Skeletal muscle cell (primary cell): ENCODE data around the gene SELPLG.
"Not testable (repeated sequence)": the region's sequence is repeated elsewhere in the genome, so short reads cannot be mapped to it uniquely, and the experiment has no call there.

ENCODE experiments used
- DNase-seq: peaks from one replicate; pipeline ENCODE4 v3.0.0-alpha.2; 2010; ENCODE audit warnings: low read depth
- H3K4me3 ChIP-seq: 2 replicates; pipeline ENCODE4 v1.5.1; 2011; ENCODE audit warnings: low read depth, mild to moderate bottlenecking, control low read depth, low read length, moderate library complexity

The SELPLG gene

DNA sequence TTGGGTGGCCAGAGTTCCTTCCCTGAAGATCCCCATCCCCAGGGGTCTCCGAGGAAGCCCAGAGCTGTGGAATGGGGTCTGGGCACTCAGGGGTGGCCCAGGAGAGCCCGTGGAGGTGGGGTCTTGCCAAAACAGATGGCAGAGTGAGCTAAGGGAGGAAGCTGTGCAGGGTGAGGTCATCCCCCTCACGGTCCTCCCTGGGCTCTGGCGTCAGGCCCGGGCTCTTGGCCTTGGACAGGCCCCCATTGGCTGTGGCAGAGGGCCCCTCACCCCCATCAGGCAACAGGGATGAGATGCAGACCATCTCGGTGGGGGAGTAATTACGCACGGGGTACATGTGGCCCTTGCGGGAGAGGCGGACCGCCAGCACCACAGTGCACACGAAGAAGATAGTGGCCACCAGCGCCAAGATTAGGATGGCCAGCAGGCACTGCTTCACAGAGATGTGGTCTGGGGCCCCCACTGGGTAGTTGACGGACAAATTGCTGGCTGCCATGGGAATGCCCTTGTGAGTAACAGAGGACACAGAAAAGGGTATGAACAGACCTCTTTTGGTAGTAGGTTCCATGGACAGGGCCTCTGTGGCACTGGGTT lies 10.7 kb downstream of the SELPLG start:
- no peak overlapping the region for H3K4me3 ChIP-seq
- no peak for DNase-seq

DNA sequence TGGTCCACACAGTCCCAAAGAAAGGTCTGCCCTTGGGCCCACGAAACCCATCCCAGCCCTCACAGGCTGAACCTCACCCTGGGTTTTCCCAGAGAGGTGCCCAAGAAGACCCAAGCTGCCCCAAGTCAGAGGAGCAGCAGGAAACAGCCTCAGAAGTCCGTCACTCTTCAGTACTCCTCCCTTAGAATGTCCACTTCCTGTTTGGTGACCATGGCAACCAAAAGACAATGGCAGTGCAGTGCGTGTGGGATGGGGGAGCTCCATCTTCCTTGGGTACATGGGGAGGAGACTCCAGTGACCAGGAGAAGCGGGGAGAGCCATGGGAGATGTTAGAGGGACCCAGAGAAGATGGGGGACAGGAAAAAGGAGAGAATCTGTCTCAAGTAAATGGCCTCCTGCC lies 11.3 kb downstream of the SELPLG start:
- no peak for DNase-seq
- H3K4me3 ChIP-seq = no peak overlapping the region

DNA sequence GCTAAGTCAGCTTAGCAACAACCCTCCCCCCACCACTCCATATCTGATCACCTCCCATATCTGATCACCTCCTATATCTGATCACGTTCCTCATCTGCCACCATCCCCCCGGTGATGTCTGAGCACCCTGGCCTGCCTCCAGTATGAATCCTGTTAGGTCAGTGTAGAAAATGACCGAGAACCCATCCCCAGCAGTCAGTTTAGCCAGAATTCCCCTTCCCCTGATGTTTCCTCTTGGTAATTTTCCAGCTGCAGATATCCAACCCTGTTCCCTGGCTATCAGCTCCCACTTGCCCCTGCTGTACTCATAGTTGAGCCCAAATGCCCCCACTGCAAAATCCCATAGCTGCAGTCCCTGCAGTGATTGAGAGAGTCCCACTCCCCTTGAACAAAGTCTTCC lies 12.5 kb downstream of the SELPLG start:
- no peak overlapping the region for H3K4me3 ChIP-seq
- no peak for DNase-seq

DNA sequence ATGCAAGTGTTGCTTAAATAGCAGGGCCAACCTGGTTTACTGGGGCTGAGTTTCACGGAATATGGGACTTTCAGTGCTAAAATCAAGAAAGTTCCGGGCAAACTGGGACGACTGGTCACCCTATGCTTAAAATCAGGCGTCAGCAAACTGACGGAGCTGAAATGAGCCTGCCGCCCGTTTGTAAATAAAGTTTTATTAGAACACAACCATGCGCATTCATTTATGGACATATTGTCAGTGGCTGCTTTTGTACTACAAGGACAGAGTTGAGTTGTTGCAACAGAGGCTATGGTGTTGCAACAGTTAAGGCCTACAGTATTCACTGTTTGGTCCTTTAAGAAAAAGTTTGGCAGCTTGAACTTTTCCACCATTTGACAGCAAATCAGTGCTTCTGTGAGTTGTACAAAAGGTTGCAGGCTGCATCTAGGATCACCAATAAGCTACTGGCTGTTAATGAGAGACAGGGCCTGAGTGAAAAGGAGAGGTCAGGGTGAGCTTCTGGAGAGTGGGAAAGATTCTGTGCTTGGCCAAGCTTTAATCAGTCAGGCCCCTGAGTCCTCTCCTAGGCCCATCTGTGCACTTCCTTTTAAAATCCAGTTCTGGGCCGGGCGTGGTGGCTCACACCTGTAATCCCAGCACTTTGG lies 13.3 kb downstream of the SELPLG start:
- DNase-seq = peak; percentile 71
- H3K4me3 ChIP-seq = no peak overlapping the region

DNA sequence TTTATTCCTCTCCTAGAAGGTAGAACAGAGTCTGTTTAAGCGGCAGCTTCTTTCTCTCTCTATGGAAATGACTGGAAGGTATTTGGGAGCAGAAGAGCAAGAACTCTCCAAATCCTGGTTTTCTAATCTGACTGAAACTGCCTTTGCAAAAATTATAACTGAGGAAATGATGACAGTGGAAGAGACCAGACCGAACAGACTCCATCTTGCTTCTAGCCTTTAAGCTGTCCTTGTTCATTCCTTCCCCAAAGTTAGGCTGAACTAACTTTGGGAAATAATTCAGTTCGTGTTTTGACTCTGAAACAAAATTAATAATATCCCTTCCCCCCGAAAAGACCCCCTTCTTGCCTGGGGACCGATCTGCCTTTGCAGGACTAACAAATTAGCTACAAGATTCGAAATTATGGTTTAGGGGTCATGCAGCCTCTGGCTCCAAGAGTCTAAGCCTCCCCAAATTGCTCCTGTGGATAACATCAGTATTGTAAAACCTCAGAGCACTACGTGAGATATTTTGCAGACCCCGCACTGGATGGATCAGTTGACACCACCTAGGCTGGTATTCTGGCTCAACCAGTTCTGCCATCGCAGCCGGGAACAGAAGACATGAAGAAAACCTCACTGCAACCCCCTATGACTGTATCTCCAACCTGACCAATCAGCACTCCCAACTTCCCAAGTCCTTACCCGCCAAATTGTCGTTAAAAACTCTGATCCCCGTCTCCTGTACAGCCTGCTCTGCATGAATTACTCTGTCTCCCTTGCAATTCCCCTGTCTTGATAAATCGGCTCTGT lies 14.1 kb downstream of the SELPLG start:
- DNase-seq = no peak
- no peak overlapping the region for H3K4me3 ChIP-seq

DNA sequence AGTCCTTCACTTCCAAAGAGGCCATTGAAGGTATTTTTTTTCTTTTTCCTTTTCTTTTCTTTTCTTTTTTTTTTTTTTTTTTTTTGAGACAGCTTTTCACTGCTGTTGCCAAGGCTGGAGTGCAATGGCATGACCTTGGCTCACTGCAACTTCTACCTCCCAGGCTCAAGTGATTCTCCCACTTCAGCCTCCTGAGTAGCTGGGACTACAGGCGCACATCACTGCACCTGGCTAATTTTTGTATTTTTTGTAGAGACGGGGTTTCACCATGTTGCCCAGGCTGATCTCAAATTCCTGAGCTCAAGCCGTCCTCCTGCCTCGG lies 14.8 kb downstream of the SELPLG start:
- not testable (repeated sequence) for H3K4me3 ChIP-seq, DNase-seq

DNA sequence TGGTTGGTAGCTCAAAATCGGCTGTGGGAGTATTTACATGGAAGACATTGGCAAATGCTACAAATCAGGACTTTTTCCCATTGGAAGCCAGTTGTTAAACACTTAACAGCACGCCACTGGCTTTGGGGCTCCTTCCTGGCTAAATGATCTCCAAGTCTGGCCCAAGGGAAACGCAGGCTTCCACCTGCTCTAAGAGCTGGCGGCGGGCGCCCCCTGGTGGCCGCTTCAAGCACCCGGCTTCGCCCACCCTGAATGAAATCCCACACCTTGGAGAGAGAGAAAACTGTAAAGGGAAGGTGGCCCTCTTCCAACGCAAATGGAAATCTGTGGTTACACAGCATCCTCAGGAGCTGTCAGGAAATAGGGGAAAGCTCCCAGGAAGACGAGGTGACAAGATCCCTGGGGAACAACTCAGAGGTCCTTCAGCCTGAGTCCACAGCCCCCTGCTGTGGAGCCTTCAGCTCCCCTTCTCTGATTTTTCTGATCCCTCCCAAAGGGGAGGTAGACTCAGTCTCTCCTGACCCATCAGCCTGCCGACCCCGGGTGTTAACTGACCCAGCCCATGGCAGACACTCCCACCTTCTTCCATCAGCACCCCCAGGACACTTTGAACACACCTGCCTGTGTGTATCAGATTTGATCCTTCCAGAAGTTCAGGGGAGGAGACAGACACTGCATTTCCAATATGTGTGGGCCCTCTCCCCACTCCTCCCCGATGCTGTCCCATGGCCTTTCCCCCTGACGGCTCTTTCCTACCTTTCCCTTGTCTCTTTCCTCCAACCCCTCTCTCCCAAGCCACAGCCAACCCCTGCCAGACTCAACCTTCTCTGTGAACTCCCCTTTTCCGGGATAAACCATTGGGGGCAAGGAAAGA lies 15.4 kb downstream of the SELPLG start:
- no peak overlapping the region for H3K4me3 ChIP-seq
- DNase-seq = peak; percentile 57

- no peak overlapping the region for H3K4me3 ChIP-seq
- no peak for DNase-seq
Observed at GRCh38 chr12:108616941-108617858, 16.5 kb downstream of the SELPLG start.

DNA sequence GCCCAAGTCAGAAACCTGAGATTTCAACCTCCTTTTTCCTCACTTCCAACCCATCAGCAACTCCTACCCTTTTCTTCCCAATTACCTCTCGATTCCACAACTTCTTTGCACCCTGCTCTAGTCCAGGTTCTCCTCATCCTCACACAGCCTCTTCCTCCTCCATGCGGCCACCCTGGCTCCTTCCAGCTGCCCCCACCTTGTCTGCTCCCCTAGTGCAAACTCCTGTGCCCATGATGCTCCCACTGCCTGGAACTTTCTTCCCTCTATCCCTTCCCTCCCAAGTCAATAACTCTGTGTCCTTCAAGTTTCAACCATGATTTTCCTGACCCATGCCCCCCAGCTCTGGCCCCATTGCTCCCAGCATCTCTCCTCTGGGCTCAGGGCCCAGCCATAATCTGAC lies 17.3 kb downstream of the SELPLG start:
- DNase-seq = no peak
- no peak overlapping the region for H3K4me3 ChIP-seq

GRCh38 chr12:108615918-108616317 lies 17.8 kb downstream of the SELPLG start:
- no peak overlapping the region for H3K4me3 ChIP-seq
- DNase-seq = no peak

GRCh38 chr12:108614639-108615038 lies 19.1 kb downstream of the SELPLG start:
- no peak for DNase-seq
- H3K4me3 ChIP-seq = no peak overlapping the region

DNA sequence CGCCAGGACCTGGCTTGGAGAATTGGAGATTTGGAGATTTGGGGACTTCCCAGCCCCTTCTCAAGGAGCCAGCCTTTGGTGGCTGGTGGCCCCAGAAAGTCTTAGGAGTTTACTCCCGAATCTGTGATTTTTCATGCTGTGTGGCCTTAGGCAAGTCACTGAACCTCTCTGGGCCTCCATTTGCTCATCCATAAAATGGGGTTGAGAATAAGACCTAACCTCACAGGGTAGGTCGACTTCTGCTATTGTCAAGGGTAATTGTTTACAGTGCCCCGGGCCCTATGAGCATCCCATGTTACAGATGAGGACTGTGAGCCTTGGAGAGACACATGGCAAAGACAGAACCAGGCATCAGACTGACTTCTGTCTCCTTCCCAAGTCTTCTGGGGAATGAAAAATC lies 19.7 kb downstream of the SELPLG start:
- H3K4me3 ChIP-seq = no peak overlapping the region
- DNase-seq = no peak

DNA sequence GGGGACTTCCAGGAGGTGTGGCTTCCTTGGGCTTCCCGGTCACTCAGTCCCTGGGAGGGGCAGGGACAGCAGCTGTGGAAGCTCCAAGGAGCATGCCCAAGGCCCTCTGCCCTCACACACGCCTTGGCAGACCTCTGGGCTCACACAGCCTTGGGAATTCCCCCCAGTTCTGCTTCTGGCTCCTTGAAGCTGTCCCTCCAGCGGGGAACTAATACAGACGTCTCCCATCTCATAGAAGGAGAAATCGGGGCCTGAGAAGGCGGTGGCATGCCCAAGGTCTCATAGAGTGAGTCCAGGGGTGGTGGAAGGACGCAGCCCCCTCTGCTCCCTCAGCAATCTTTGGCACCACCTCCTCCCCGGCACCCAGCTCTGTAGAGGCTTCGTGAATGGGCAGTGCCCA lies 20.1 kb downstream of the SELPLG start:
- DNase-seq = no peak
- H3K4me3 ChIP-seq = no peak overlapping the region

DNA sequence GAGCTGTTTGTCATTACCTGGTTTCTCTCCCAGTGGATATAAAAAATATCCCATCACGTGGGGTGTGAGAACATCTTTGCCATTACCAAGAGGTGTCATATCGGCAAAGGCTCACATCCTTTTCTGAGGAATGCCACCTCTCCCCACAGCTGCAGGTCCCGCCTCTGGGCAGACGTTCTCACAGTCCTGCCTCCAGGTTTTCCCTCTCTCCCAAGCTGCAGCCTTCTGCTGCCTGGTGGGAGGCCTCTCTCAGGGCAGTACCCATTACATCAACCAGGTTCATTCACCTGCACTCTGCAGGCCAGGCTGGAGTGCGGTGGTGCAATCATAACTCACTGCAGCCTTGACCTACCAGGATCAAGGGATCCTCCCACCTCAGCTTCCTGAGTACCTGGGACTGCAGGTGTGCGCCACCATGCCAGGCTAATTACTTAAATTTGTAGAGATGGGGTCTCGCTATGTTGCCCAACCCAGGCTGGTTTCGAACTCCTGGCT lies 20.9 kb downstream of the SELPLG start:
- H3K4me3 ChIP-seq = no peak overlapping the region
- no peak for DNase-seq

- H3K4me3 ChIP-seq = no peak overlapping the region
Observed at GRCh38 chr12:108611884-108612415, 21.7 kb downstream of the SELPLG start.

DNA sequence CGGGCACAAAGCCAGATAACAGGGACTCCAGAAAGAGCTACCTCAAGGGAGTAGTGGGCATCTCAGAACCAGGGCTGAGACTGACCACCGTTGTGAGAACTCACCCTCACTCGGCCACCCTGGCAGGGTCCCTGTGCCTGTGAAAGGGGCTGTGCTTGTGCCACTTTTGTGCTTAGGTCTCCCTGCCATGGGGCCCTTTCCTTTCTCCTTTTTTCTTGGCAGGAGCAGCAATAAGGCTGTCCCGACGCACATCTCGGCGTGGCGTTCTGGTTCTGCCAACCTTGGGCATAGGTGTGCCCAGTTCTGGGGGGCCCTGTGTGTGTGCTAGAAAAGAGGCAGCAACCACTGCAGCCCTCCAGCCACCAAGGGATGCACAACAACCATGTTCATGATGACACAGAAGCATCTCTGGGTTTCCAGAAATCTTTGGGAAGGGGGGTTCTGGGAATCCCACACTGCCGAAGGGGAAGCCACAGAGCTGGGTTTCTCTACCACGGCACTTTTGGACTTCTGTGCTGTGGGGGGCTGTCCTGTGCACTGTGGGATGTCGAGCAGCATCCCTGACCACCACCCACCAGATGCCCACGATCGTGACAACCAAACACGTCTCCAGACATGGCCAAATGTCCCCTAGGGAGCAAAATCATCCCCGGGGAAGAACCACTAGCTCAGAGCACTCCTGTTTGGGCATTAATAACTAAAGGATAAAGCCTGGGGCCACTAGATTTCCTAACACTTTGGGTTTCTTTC lies 22.7 kb downstream of the SELPLG start:
- H3K4me3 ChIP-seq = no peak overlapping the region
- DNase-seq = no peak

More at GRCh38 chr12:108611884-108612415, 21.7 kb downstream of the SELPLG start:
- DNase-seq = peak; percentile 93

DNA sequence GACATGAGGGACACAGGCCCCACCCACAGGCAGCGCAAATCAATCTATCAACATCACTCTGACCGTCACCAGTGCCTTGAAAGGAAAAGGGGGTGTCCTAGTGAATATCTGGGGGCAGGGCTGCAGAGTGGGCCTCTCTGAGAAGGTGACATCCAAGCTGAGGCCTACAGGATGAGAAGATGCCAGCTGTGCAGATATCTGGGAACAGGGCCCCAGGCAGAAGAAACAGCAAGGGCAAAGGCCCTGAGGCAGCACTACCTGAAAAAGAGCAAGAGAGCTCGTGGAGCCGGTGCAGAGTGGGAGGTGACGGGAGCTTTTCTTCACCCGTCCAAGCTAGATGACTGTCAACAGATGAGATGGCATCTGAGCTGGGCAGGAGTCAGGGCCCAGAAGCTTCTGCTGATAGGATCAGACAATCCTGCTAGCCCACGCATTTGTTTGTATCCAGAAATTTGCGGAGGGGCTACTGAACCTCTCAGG lies 23.3 kb downstream of the SELPLG start:
- no peak for DNase-seq
- no peak overlapping the region for H3K4me3 ChIP-seq
